GM18951 (cell line): ENCODE results near the gene SNCAIP.
"Not testable (repeated sequence)": the region's sequence is repeated elsewhere in the genome, so short reads cannot be mapped to it uniquely, and the experiment has no call there.

Experiments used
- POLR2A ChIP-seq: IDR thresholded peaks from 4 replicates; pipeline ENCODE4 v1.6.1; 2011; ENCODE audit warnings: mild to moderate bottlenecking; ENCODE audit not compliant: insufficient read length, insufficient read depth; ENCODE audit errors: extremely low read depth
- in situ Hi-C: fragments of 300-500 bp; cut with MboI; formaldehyde crosslinking; loops from one replicate; pipeline ENCODE4 v1.12.0; 2022; ENCODE audit warnings: low sequenced_read_pairs, mixed read lengths, inconsistent platforms; ENCODE audit not compliant: unreplicated experiment

SNCAIP gene

DNA sequence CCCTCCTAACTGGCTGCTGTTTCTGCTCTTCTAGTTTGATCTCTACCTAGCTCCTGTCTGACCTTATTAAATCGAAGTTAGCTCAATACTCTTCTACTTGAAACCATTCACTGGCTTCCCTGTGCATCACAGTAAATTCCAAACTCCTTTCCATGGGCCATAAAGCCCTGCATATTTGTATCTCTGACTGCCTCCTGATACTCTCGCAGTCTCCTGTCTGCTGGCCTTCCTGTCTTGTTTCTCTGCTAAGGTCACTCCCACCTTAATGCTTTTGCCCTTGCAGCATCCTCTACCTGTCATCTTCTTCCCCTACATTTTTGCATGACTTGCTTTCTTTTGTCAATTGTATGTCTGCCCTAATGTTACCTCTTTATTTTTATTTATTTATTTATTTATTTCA lies 44.8 kb downstream of the SNCAIP start:
- no peak for TF ChIP-seq POLR2A
- in situ Hi-C loops: no loop called here

DNA sequence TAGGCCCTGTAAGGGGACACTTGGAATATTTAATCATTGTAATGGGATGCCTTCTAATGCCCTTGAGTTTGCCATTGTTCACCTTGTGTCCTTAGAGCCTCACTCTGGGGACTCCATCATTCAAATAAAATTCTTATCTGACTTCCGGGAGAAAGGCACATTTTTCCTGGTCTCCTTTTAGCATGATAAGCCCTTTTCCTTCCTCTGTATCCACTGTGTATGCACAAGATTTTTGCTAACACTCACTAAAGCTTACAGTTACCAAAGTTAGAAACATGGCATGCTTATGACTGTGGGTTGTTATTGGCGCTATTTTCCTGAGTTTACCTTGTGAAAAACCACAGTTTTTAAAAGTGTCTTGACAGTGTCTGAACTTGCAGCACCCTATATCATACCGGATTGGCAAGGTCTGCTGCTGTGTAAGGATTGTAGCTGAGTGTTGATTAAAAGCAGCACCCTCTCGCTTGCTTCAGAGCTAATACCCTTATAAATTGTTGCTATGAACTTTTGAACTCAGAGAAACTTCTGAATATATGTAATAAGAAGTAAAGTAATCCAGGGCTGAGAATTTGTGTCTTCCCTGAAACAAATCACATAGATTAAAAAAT lies 46.4 kb downstream of the SNCAIP start:
- in situ Hi-C loops: no loop called here
- TF ChIP-seq POLR2A: no peak

DNA sequence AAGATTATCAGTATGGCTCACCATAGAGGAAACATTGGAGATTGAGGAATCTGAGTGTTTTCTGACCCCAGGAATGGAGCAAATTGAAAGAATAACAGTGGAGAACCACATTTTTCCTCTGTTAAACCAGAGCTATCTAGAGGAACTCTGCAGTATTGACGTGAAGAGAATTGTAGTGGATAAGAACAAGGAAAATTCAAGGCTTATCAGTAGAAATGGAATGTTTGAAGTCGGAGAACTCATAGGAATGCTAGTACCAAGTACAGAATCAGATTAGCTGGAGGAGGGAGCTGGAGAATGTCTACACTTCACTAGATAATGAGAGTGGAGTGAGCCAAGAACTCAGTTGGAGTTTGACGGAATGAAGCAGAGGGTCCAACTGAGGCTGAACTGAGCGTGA lies 50.3 kb downstream of the SNCAIP start:
- TF ChIP-seq POLR2A: no peak
- in situ Hi-C loops: no loop called here

DNA sequence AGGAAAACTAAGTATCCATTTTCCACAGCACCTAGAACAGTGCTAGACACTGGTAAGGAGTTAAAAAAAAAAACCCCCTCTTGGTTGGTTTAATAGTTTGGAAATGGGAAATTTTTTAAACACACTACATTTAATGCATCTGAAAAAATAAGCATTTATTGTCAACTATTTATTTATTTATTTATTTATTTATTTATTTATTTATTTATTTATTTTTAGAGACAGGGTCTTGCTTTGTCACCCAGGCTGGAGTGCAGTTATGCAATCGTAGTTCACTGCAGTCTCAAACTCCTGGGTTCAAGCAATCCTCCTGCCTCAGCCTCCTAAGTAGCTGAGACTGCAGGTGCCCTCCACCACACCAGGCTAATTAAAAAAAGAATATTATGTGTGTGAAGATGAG lies 51.6 kb downstream of the SNCAIP start:
- TF ChIP-seq POLR2A: no peak

DNA sequence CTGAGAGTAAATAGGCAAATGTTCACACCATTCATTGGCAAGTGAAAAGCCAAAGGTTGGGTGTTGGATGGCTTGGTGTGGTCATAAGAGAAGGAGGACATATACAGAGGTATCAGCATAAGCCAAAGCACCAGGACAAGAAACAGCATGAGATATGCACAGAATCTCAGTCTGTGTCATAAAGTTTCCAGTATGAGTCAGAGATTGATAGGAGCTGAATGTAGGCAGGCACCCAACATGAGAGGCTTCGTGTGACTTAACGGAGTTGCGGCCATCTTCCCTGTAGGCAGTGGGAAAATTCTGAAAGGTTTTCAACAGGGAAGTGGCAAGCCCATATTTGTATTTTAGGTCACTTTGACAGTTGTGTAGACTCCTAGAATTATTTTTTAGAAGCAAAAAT lies 54.5 kb downstream of the SNCAIP start:
- in situ Hi-C loops: no loop called here
- TF ChIP-seq POLR2A: no peak

More for the DNA sequence above, 51.6 kb downstream of the SNCAIP start:
- in situ Hi-C loops: no loop called here

DNA sequence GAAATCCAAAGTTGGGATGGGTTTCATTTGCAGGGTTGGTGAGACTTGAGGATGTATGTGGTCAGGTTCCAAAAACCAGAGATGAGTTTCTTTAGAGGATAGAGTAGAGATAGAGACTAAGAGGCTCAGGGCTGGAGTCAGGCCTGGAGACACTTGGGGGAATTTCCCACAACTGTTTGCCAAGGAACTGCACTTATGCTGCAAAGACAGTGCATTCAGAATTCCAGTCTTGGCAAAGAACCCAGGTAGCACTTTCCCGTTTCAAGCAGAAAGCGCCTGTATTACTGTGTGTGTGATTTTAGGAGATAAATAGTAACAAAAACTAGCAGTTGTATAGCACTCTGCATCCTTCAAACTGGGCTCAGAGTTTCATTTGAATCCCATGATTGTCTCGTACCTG lies 55.4 kb downstream of the SNCAIP start:
- in situ Hi-C loops: no loop called here
- TF ChIP-seq POLR2A: no peak

DNA sequence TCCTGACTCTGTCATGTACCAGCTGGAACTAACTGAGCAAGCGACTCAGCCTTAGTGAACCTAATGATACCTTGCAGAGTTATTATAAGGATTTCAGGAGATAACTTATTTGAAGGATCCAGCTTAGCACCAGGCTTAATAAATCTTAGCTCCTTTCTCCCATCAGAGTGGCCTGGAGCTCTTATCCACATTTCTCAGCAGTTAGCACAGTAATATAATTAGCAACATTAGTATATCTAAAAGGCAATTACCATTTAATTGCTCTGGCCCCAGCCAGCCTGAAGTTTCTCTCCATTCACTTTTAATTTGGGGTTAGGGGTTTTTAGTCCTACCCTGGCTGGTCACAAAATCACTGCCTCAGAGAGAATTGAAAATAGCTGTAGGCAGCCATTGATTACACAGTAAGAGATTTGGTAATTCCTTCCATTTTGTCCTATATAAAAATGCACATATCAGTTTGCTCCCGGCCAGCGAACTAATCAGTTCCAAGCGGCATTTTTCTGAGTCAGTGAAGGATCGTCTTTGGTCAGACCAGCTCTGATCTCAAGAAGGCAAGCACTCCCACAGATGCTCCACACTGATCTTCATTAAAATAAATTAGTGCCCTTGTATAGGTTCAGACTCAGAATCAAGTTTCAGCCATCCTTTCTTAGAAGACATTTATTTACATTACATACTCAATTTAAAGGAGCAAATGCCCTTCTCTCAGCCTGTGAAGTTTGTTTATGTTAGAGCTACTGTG lies 56.6 kb downstream of the SNCAIP start:
- in situ Hi-C loops: no loop called here
- no peak for TF ChIP-seq POLR2A

DNA sequence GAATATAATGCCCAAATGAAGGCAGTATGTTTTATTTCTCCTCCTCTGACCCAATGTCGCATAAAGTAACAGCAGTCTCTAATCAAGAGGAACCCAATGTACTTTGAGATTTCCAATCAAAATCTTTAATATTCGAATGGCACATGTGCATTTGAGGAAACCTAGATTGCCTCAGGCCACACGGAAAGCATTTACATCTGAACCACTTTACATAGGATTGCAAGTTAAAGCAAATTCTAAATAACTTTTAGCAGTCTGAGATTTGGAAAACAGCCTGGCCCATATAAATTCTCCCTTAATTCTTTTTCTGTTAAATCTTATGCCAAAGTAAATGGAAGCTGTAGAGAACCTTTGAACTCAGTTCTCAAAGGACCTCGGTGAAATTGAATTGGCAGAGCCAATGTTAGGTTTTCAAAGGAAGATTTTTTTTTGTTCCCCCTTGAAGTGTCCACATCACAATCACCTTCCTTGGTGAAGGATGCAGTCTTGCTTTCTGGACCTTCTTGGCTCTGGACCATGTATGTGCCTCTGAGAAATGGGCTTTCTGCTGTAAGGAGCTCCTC lies 57.3 kb downstream of the SNCAIP start:
- in situ Hi-C loops: no loop called here
- no peak for TF ChIP-seq POLR2A

DNA sequence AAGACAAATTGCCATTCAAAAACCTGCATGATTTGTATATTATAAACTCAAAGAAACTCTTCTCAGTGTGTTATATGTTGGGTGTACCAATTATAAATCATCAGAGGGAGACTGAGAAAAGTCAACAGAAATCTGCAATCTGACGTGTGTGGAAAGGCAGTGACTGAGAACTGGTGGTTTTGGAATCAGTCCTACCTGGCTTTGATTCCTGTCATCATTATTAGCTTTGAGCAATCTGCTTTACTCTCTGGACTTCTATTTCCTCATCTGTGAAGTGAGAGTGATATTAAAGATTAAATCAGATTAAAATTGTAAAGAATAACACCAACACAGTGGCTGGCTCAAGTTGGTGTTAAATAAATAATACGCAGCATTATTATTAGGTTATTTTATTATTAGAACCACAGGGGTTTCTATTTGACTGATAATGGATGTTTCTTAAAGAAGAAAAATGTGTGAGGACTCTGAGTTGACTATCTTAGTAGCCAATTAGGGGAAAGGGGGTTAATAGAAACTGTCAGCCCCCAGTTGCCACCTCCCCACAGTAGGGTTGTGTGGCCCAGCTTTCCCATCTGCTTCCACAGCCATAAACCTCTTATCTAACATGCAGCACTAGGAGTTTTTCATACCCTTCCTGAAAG lies 59.6 kb downstream of the SNCAIP start:
- TF ChIP-seq POLR2A: no peak

DNA sequence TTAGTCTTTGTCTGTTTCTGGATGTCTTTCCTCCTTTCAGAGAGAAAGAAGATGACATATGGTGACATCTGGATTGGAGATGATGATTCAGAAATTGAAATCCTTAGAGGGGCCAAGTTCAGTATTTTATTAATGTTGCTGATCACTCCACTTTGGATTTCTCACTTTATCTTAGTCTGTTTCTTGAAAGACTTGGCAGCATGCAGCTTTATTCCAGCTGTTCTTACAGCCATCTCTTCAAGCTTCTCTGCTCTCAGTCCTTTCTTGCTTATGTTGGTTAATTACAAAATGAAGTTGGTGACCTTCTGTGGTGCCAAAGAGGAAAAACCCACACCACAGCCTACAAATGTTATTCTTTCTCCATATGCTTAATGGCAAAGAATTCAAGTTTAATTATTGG lies 62.1 kb downstream of the SNCAIP start:
- in situ Hi-C loops: no loop called here

More for the DNA sequence above, 59.6 kb downstream of the SNCAIP start:
- in situ Hi-C loops: no loop called here

DNA sequence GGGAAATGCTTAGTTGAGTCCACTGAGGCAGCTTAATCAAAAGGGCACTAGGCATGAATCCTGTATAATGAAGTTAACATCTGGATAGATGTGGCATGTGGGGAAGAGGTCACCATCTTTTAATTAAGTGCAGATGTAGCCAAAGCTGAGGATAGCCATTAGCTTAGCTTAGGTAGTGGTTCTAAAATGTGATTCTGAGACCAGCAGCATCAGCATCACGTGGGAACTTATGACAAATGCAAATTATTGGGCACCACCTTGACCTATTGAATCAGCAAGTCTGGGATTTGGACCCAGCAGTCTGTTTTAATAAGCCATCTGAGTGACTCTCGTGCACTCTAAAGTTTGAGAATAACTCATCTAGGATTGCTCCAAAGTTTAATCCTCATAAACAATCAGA lies 63.8 kb downstream of the SNCAIP start:
- in situ Hi-C loops: no loop called here
- TF ChIP-seq POLR2A: no peak

More for the DNA sequence above, 62.1 kb downstream of the SNCAIP start:
- no peak for TF ChIP-seq POLR2A

DNA sequence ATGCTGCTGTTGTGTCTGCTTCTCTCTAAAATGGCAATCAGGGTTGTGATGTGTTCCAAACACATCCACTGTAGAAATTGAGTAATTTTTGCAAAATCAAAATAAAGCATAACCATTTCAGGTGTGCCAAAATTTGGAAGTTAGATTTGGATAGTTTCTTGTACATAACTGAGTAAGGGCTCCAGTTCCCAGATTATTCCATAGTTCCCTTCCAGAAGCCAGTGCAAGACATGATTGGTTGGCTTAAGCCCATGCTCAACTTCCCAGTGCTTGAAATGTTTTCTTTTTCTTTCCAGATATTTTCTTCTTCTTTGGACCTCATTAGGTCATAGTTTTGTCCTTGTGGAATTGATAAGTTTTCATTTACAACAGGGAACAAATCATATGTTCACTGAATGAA lies 64.2 kb downstream of the SNCAIP start:
- in situ Hi-C loops: no loop called here

DNA sequence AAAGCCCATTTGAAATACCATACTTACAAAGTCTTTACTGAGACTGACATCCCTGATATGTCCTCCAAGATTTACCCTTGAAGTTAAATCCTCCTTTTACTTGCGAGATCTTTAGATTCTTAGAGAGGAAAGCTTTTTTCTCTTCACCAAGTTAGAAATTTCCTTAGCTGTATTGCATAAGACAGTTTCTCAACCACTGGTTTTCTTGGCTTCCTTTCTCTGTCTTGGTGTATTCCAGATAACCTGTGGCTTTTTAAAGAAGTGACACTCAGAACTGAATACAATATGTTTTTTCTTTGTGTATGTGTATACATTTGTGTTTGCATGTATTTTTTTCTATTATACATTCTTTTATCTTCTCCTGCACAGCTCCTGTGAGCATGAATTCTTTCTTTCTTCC lies 65.0 kb downstream of the SNCAIP start:
- no peak for TF ChIP-seq POLR2A
- in situ Hi-C loops: no loop called here

More for the DNA sequence above, 64.2 kb downstream of the SNCAIP start:
- no peak for TF ChIP-seq POLR2A

DNA sequence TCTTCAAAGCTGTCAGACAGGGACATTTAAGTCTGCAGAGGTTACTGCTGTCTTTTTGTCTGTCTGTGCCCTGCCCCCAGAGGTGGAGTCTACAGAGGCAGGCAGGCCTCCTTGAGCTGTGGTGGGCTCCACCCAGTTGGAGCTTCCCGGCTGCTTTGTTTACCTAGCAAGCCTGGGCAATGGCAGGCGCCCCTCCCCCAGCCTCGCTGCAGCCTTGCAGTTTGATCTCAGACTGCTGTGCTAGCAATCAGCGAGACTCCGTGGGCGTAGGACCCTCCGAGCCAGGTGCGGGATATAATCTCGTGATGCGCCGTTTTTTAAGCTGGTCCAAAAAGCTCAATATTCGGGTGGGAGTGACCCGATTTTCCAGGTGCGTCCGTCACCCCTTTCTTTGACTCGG lies 70.9 kb downstream of the SNCAIP start:
- in situ Hi-C loops: not testable (repeated sequence)
